Uterus (tissue), 4 donors: Measurements from ENCODE around the gene OGFR. TPM values are rescaled to one million over a fixed set of nuclear protein-coding genes. Genes with fewer than 3 reads are reported as not detected.

Source experiments
- DNase-seq, 2 donors: peaks; one replicate each; pipeline ENCODE4 v3.0.0-alpha.2; 2019 to 2020
- H3K27ac ChIP-seq, 2 donors: fragments of 200-600 bp; sonication (generic); 1 replicate in 1 of 2; 2 replicates in 1 of 2; pipeline ENCODE4 v1.5.1; 2016 to 2018
- H3K27me3 ChIP-seq, 2 donors: fragments of 200-600 bp; sonication (generic); one replicate each; pipeline ENCODE4 v1.5.1; 2018 to 2019; ENCODE audit warnings: control low read depth in 1 of 2
- H3K36me3 ChIP-seq, 2 donors: fragments of 200-600 bp; sonication (generic); one replicate each; pipeline ENCODE4 v1.5.1; 2019; ENCODE audit warnings: control low read depth in 1 of 2
- H3K4me1 ChIP-seq, 2 donors: fragments of 200-600 bp; sonication (generic); one replicate each; pipeline ENCODE4 v1.5.1; 2018 to 2019; ENCODE audit warnings: control low read depth in 1 of 2
- H3K4me3 ChIP-seq, 2 donors: fragments of 200-600 bp; sonication (generic); 1 replicate in 1 of 2; 2 replicates in 1 of 2; pipeline ENCODE4 v1.5.1; 2018 to 2019; ENCODE audit warnings: mild to moderate bottlenecking in 1 of 2
- H3K9me3 ChIP-seq, 2 donors: fragments of 200-600 bp; sonication (generic); one replicate each; pipeline ENCODE4 v1.5.1; 2019; ENCODE audit warnings: control low read depth in 1 of 2
- CTCF ChIP-seq, 4 experiments: fragments of 200-600 bp in 2 of 4; fragments of 450-650 bp in 2 of 4; sonication (generic) in 2 of 4; IDR thresholded peaks; one replicate each; pipeline ENCODE4 v1.5.1; 2016 to 2019; ENCODE audit warnings: antibody characterized with exemption in 4 of 4, mild to moderate bottlenecking in 2 of 4, moderate library complexity in 1 of 4
- POLR2A ChIP-seq, 2 donors: fragments of 450-650 bp; IDR thresholded peaks; one replicate each; pipeline ENCODE4 v1.6.1; 2016; ENCODE audit warnings: antibody characterized with exemption in 2 of 2, mild to moderate bottlenecking in 1 of 2, moderate library complexity in 1 of 2
- intact Hi-C: fragments of 100-400 bp; cut with DNase I; formaldehyde crosslinking; loops from one replicate; pipeline ENCODE4 v1.15.1; 2023; ENCODE audit warnings: low total_unique reads
- total RNA-seq, 4 donors: library from RNA; depleted of rRNA in 3 of 4; stranded (reverse); fragments of >200 nt in 3 of 4; gene quantifications; one replicate each; pipeline versions ENCODE4 v1.1.0 to v1.2.4, GENCODE V29; 2014 to 2023
- donor health status: DM: yes; HTN: yes; CAD: no.

OGFR gene
- total RNA-seq, 4 donors from 2014 or later, result 16.5 to 48.7 (median 31.2) TPM

GRCh38 chr20:62782893-62783278 lies 21.7 kb upstream of the OGFR start:
- no peak for DNase-seq

GRCh38 chr20:62784497-62784896 lies 20.1 kb upstream of the OGFR start:
- intact Hi-C loops, result loop anchor here (10.0 kb wide), 1 partner anchor 280 kb away; no protein-coding TSS in a partner anchor

More at GRCh38 chr20:62782893-62783278, 21.7 kb upstream of the OGFR start:
- Histone ChIP-seq H3K27me3 (no peaks in the 10 kb centered on the region), H3K9me3 (no peaks in the 10 kb centered on the region), H3K36me3 (no peaks in the 10 kb centered on the region), H3K27ac (no peak overlapping the region), H3K4me1 (no peaks in the 10 kb centered on the region), H3K4me3 (no peak overlapping the region)
- TF ChIP-seq POLR2A (IDR thresholded peaks at IDR 0.05) (no peak), CTCF (IDR thresholded peaks at IDR 0.05) (no peak)
- intact Hi-C loops, result loop anchor here (10.0 kb wide), 1 partner anchor 278 kb away; no protein-coding TSS in a partner anchor

GRCh38 chr20:62785393-62785792 lies 19.2 kb upstream of the OGFR start:
- TF ChIP-seq CTCF (IDR thresholded peaks at IDR 0.05) (no peak), POLR2A (IDR thresholded peaks at IDR 0.05) (no peak)
- Histone ChIP-seq H3K27ac (no peak overlapping the region), H3K27me3 (no peaks in the 10 kb centered on the region), H3K36me3 (no peaks in the 10 kb centered on the region), H3K4me3 (no peak overlapping the region), H3K4me1 (no peaks in the 10 kb centered on the region), H3K9me3 (no peaks in the 10 kb centered on the region)
- DNase-seq, result no peak
- intact Hi-C loops, result loop anchor here (10.0 kb wide), 1 partner anchor 281 kb away; no protein-coding TSS in a partner anchor

More at GRCh38 chr20:62784497-62784896, 20.1 kb upstream of the OGFR start:
- no peak overlapping the region for H3K27ac ChIP-seq
- no peaks in the 10 kb centered on the region for H3K27me3 ChIP-seq
- DNase-seq, result no peak
- H3K4me1 ChIP-seq, result no peaks in the 10 kb centered on the region
- no peaks in the 10 kb centered on the region for H3K36me3 ChIP-seq
- TF ChIP-seq POLR2A (IDR thresholded peaks at IDR 0.05) (no peak), CTCF (IDR thresholded peaks at IDR 0.05) (no peak)
- no peak overlapping the region for H3K4me3 ChIP-seq
- H3K9me3 ChIP-seq, result no peaks in the 10 kb centered on the region

- TF ChIP-seq CTCF (IDR thresholded peaks at IDR 0.05) (no peak), POLR2A (IDR thresholded peaks at IDR 0.05) (no peak)
- H3K27ac ChIP-seq, result no peak overlapping the region
- H3K9me3 ChIP-seq, result no peaks in the 10 kb centered on the region
- intact Hi-C loops, result loop anchor here (10.0 kb wide), 1 partner anchor 281 kb away; no protein-coding TSS in a partner anchor
- H3K4me3 ChIP-seq, result no peak overlapping the region
- H3K36me3 ChIP-seq, result no peaks in the 10 kb centered on the region
- no peaks in the 10 kb centered on the region for H3K4me1 ChIP-seq
- DNase-seq, result no peak
- no peaks in the 10 kb centered on the region for H3K27me3 ChIP-seq
These were observed 18.5 kb upstream of the OGFR start for GRCh38 chr20:62786157-62786556.

- TF ChIP-seq CTCF (IDR thresholded peaks at IDR 0.05), result no peak
- no peak for TF ChIP-seq POLR2A (IDR thresholded peaks at IDR 0.05)
- no peak overlapping the region for H3K27ac ChIP-seq
- H3K9me3 ChIP-seq, result no peaks in the 10 kb centered on the region
- no peak overlapping the region for H3K4me3 ChIP-seq
- intact Hi-C loops, result loop anchor here (10.0 kb wide), 1 partner anchor 283 kb away; no protein-coding TSS in a partner anchor
- no peaks in the 10 kb centered on the region for H3K4me1 ChIP-seq
- DNase-seq, result no peak
- H3K27me3 ChIP-seq, result no peaks in the 10 kb centered on the region
- H3K36me3 ChIP-seq, result no peaks in the 10 kb centered on the region
These were observed 17.3 kb upstream of the OGFR start for GRCh38 chr20:62787321-62787720.
